ENCODE data around the gene DBP.

GRCh38 chr19:48668332-48668731 lies 31.2 kb upstream of the DBP start:
- TF ChIP-seq CTCF (IDR thresholded peaks at IDR 0.05; ENCODE audit: low read depth, low read length), result no peak
- no peak for TF ChIP-seq EZH2phosphoT487 (IDR thresholded peaks at IDR 0.05; ENCODE audit: low read depth)
